GM19238 (cell line): ENCODE results near the gene CCSER1.
"Not testable (repeated sequence)": the region's sequence is repeated elsewhere in the genome, so short reads cannot be mapped to it uniquely, and the experiment has no call there.

Experiments used
- DNase-seq: peaks from one replicate; pipeline ENCODE4 v3.0.0; 2011; ENCODE audit warnings: low spot score; ENCODE audit not compliant: insufficient read length

Gene CCSER1

GRCh38 chr4:91025241-91026148 lies 898.3 kb downstream of the CCSER1 start:
- DNase-seq = no peak

DNA sequence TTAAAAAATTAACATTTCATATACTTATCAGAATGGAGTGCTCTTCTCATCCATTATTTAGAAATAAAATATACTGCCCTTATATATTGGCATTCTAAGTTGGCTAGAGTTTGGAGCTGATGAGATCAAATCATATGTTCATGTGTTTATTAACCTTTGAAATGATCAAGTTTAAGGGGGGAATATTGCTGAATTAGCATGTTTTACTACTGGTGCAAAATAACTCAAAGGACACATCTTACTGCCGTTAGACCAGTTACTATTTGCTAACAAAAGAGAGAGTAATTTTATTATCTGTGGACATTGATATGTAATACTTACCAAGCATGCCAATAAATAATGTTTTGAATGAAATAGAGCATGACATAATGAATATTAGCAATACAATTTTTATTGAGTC lies 901.0 kb downstream of the CCSER1 start:
- DNase-seq = no peak

- DNase-seq = no peak
These were observed 904.6 kb downstream of the CCSER1 start for GRCh38 chr4:91031761-91032160.

DNA sequence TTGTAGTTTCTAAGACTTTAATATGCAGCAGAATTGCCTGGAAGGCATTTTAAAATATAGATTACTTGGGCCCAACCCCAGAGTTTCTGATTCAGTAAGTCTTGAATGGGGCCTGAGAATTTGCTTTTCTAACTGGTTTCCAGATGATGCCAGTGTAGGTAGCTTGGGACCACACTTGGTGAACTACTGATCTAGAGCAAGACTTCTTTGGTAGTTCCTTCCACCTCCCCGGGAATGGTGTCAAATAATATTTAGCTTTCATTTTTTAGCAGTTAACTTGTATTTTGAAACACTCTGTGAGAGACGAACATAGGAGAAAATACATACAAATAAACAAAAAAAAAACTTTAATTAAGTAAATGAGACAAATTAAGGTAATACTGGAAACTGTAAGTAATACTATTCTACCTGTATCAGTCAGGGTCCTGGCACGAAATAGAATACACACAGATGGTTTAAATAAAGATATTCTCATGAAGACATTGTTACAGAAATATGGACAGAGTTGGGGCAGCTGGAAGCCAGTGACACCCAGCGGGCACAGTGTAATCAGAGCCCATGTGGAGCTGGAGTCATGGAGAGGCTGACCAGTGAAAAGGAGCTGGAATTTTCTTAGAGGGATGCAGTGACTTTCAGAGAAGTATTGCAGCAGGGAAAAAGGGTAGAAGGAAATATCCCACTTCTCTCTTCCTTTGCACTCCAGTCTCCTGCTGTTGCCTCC lies 905.7 kb downstream of the CCSER1 start:
- no peak for DNase-seq

DNA sequence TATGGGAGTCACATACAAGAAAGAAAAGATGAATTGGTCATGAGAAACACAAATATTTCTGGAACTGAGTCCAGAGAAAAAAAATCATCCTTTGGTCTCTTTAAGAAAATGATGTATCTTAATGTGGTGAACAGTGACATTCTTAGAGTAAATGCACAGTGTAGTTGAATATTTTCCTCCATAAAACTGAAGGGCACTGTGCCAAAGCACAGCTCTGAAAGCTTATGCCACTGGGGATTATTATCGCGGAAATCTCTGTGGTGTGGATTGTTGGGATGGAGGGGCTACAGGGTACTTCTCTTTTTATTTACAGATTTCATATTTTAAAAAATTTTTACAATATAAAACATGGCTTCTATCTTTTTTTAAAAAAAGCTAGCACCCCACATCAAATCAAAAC lies 908.1 kb downstream of the CCSER1 start:
- DNase-seq = no peak

GRCh38 chr4:91037951-91038350 lies 910.8 kb downstream of the CCSER1 start:
- no peak for DNase-seq

DNA sequence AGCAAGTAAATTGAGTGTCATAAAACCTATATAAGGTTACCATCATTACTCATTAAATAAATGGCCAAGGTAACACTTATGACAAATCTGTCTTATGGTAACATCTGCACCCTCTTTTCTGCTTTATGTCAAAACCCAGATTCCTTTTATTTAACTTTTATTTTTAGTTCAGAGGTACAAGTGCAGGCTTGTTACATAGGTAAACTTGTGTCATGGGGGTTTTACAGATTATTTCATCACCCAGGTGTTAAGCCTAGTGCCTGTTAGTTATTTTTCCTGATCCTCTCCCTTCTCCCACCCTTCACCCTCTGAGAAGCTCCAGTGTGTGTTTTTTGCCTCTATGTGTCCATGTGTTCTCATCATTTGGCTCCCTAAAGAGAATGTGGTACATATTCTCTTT lies 930.7 kb downstream of the CCSER1 start:
- no peak for DNase-seq

DNA sequence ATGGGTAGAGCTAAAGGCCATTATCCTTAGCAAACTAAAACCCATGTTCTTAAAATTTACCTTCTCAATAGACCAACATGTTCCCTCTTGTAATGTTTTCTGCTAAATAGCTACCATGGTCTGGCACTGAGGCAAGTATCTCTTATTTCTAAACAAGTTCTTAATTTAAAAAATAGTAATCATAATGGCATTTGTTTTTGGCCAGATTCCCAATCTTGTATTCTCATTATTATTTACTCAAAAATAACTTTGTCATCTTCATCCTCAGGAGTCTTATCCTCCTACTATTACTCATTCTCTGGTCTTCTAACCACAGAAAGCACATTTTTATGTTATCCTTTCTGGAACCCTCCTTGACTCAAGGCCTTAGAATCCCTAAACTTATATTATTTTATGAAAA lies 931.2 kb downstream of the CCSER1 start:
- DNase-seq = no peak

GRCh38 chr4:91064157-91064853 lies 937.1 kb downstream of the CCSER1 start:
- DNase-seq = no peak

DNA sequence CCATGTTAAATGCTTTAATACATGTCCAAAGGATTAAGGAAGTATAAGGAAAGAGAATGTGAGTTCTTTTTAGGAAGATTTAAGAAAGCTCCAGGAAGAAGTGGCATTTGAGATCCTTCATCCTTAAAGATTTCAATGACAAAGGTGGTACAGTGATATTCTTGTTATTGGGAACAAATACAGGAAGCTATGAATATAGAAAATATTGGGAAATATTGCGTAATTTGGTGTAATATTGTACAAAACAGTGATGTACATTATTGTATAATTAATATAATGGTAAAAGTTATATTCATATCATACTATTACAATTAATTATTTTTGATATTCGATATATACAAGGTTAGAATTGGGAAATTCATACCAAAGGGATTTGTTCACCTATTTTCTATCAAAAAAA lies 937.9 kb downstream of the CCSER1 start:
- DNase-seq = no peak

DNA sequence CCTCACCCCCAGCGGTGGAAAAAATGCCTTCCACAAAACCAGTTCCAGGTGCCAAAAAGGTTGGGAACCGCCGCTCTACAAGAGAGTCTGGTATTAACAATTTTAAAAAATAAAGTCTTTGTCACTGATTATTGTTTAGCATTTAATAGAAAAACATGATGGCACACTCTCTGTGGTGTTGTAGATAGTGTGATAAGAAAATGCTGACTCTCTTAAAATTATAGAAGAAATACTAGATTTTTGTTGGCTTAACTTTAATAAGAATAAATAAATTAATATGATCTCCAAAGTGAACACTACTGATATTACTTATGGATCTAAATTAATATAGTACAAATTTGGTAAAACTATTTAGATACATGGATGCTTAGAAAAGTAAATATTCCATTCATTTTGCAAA lies 943.5 kb downstream of the CCSER1 start:
- DNase-seq = no peak

GRCh38 chr4:91076147-91076546 lies 949.0 kb downstream of the CCSER1 start:
- no peak for DNase-seq

GRCh38 chr4:91085961-91086360 lies 958.8 kb downstream of the CCSER1 start:
- DNase-seq = no peak

DNA sequence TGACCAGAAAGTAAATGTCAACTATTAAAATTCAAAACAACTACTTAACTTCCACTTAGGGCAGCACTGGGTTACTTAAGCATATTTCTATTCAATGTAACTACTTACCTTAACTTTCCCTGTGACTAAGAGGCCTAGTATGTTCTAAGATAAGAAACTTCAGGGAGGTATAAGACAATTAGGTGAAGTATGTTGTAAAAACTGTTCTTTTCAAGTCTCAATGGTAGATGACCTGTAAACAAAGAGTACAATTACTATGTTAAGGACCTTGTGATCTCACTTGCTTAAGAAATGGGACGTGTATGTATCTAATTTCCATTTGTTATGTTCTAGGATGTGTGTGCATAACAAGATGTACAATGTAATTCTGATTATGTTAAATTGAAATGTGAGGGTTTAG lies 960.5 kb downstream of the CCSER1 start:
- no peak for DNase-seq

DNA sequence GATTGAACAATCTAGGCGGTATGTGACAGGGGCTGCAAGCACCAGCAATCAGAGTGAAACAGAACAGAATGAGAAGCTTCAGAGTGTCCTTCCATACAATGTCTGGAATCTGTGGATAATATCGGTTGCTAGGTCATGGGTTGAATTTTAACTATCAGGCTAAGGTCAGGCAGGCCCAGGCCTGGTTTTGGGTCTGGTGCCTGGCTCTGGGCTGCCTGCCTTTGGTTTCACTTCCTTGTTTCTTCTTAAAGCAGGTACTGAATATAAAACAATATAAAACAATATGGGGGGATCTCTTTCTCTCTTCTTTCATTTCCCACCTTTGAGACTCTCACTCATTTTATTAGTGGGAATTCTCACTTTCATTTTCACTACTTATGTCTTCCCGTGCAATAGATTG lies 962.0 kb downstream of the CCSER1 start:
- no peak for DNase-seq

DNA sequence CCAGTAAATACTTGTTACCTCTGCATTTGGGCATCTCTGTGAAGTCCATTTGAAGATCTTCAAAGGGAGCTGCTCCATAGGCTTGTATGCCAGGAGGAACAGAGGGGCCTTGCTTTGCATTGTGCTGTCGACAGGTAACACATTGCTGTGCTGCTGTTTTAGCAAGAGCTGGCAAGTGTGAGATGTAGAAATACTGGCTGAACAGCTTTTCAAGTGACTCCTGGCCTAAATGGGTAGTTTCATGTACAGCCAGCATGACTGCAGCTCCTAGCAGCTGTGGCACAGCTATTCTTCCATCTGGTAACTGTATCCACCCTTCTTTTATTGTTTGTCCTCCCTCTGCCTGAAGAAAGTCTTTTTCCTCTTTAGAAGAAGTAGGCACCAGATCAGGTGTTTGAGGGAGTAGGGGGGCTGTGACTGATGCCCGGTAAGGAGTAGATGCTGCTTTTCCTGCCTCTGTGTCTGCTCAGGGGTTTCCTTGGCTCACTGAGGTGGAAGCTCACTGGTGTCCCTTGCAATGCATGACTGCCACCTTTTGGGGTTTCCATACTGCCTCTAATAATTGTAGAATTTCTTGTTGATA lies 965.3 kb downstream of the CCSER1 start:
- DNase-seq = no peak

GRCh38 chr4:91094220-91094619 lies 967.0 kb downstream of the CCSER1 start:
- not testable (repeated sequence) for DNase-seq

DNA sequence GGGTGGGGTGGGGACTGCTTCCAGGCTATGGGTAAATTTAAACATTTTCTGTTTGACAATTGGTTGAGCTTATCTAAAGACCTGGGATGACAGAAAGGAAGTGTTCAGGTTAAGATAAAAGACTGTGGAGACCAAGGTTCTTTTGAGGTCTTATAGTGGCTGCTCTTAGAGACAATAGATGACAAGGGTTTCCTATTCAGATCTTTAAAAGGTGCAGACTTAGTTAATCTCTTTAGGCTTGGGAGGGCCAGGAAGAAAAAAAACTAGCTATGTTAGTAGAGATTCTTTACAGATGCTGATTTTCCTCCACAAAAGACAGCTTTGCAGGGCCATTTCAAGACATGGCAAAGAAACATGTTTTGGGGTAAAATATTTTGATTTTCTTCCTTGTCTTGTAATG lies 972.5 kb downstream of the CCSER1 start:
- no peak for DNase-seq

DNA sequence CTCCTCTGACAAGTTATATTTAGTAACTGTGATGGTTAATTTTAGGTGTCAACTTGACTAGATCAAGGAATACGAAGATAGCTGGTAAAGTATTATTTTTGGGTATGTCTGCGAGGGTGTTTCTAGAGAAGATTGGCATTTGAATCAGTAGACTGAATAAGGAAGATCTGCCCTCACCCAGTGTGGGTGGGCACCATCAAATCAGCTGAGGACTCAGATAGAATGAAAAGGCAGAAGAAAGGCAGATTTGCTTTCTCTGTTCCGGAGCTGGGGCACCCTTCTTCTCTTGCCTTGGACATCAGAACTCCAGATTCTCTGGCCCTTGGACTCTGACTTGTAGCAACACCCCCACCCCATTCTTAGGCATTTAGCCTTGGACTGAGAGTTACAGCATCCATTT lies 981.6 kb downstream of the CCSER1 start:
- no peak for DNase-seq

DNA sequence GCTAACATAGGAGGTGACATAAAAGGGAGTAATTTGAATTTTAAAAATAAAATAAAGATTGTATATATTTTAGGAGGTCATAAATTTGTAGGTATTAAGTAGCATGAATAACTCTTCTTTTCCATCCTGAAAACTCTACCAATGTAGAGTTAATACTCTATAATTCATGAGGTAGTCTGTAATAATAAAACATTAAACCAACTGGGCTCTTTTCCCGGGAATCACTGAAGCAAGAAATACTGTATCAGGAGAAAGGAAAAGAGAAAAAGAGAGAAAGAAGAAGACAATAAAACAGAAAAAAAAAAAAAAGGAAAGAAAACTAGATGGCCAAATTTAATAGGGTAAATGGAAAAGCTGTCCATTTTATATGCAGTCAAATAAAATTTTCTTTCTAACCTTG lies 984.4 kb downstream of the CCSER1 start:
- DNase-seq = no peak

- no peak for DNase-seq
These were observed 986.0 kb downstream of the CCSER1 start for GRCh38 chr4:91113130-91113706.
